Karpas-422 (cell line): Measurements from ENCODE around the gene PGD. TPM values are rescaled to one million over a fixed set of nuclear protein-coding genes. Genes with fewer than 3 reads are reported as not detected.

ENCODE experiments used
- DNase-seq: peaks from one replicate; pipeline ENCODE4 v3.0.0-alpha.2; 2015
- H2AFZ ChIP-seq: fragments of 200-600 bp; sonication (generic); 2 replicates; pipeline ENCODE4 v1.6.1; 2014; ENCODE audit warnings: antibody characterized with exemption, low read length, mixed read lengths
- H3K27ac ChIP-seq: fragments of 200-600 bp; sonication (generic); 2 replicates; pipeline ENCODE4 v1.5.1; 2014; ENCODE audit warnings: mild to moderate bottlenecking, low read length, moderate library complexity
- H3K27me3 ChIP-seq: fragments of 200-600 bp; sonication (generic); 2 replicates; pipeline ENCODE4 v1.6.1; 2014; ENCODE audit warnings: low read length, mixed read lengths
- H3K36me3 ChIP-seq: fragments of 200-600 bp; sonication (generic); 2 replicates; pipeline ENCODE4 v1.6.1; 2014; ENCODE audit warnings: low read length, mixed read lengths; ENCODE audit not compliant: insufficient read depth
- H3K4me1 ChIP-seq: fragments of 200-600 bp; sonication (generic); 2 replicates; pipeline ENCODE4 v1.6.1; 2014; ENCODE audit warnings: mild to moderate bottlenecking, low read length, mixed read lengths
- H3K4me2 ChIP-seq: fragments of 200-600 bp; sonication (generic); 2 replicates; pipeline ENCODE4 v1.6.1; 2014; ENCODE audit warnings: low read length, low read depth, mild to moderate bottlenecking; ENCODE audit not compliant: poor library complexity, severe bottlenecking
- H3K4me3 ChIP-seq: fragments of 200-600 bp; sonication (generic); 2 replicates; pipeline ENCODE4 v1.5.1; 2014; ENCODE audit warnings: mild to moderate bottlenecking, antibody characterized with exemption, low read length, mixed read lengths
- H3K79me2 ChIP-seq: fragments of 200-600 bp; sonication (generic); 2 replicates; pipeline ENCODE4 v1.6.1; 2014; ENCODE audit warnings: mild to moderate bottlenecking, low read length, mixed read lengths
- H3K9ac ChIP-seq: fragments of 200-600 bp; sonication (generic); 2 replicates; pipeline ENCODE4 v1.6.0; 2014; ENCODE audit warnings: low read length
- H3K9me2 ChIP-seq: fragments of 200-600 bp; sonication (generic), shearing (Covaris generic); replicated peaks from 2 replicates; pipeline ENCODE4 v1.6.0; 2014; ENCODE audit warnings: mild to moderate bottlenecking, low read length, moderate library complexity; ENCODE audit not compliant: insufficient read depth
- H3K9me3 ChIP-seq: fragments of 300-700, 200-600 bp; sonication (generic); 2 replicates; pipeline ENCODE4 v1.6.1; 2014; ENCODE audit warnings: low read length, mixed read lengths
- H4K20me1 ChIP-seq: fragments of 200-600 bp; sonication (generic); 2 replicates; pipeline ENCODE4 v1.6.1; 2014; ENCODE audit warnings: mild to moderate bottlenecking, antibody characterized with exemption, low read length, low read depth; ENCODE audit not compliant: insufficient read depth
- total RNA-seq: library from RNA; depleted of rRNA; stranded (reverse); fragments of >200 nt; shearing (Covaris generic); gene quantifications from 2 replicates; pipeline ENCODE4 v1.2.3, GENCODE V29; 2014; ENCODE audit warnings: low replicate concordance

PGD gene
- total RNA-seq, 1 experiment from 2014 or later, result 65.3 TPM

DNA sequence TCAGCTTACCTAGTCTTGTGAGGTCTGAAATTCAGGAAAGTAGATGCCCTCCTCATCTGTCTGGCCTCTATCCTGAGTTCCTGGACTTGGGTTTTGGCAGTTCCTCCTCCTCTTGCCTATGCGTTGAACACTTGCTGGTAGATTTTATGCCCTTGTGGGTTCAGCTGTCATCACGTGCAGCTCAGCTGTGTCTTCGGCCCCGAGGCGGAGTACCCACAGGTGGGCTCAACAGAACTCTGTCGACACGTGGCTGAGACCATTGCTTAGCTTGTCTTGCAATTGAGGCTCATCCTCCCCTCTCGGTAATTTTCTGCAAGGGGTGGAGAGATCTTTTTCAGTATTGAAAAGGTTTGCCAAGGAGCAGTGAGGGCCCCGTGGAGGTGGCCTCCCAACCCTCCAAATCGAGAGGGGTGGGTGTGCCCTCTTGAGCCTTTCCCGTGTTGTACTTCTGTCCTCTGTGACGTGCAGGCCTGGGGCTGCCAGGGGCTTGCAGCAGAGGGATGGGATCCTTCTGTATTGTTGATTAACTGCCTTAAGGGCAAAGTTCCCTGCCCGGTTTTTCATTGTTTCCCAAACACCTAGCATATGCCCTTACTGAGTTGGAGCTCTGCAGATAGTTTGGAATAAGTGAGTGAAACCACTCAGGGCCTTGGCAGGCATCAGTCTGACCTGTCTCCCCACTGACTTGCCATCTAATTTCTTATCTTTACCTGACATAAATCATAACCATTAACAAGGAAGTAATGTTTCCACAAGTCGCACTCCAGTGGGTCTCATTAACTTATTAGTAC, 34.2 kb downstream of the PGD start:
- Histone ChIP-seq H3K27ac (no peak overlapping the region), H3K36me3 (no peaks in the 10 kb centered on the region), H3K9me2 (no peaks in the 10 kb centered on the region), H3K79me2 (peaks cover 42% of the 10 kb centered on the region), H3K27me3 (no peaks in the 10 kb centered on the region; the same call in 1 of the 2 replicates), H3K4me1 (peaks cover 40% of the 10 kb centered on the region), H2AFZ (0 out of 2 replicates have a peak overlapping the region, but pooled peaks have one; percentile 74), H3K9me3 (no peaks in the 10 kb centered on the region), H4K20me1 (no peaks in the 10 kb centered on the region), H3K9ac (peak overlapping the region; percentile 15; the same call in 1 of the 2 replicates), H3K4me2 (peak overlapping the region; percentile 86), H3K4me3 (no peak overlapping the region)
- DNase-seq, result peak; percentile 15

DNA sequence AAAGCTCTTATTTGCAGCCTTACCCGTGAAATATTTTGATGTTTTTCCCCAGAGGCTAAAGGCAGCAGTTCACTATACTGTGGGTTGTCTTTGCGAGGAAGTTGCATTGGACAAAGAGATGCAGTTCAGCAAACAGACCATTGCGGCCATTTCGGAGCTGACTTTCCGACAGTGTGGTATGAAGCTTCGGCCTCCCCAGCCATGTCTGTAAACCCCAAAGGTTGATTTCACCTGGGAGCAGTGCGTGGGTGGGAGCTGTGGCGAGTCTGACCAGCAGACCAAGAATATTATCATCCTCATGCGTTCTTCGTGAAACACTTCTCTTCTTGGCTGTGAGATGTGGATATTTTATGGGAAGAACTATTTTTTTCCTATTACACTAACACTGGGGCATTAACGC, 34.9 kb downstream of the PGD start:
- H3K27ac ChIP-seq, result no peak overlapping the region; the same call in 1 of the 2 replicates
- DNase-seq, result peak; percentile 44
- H2AFZ ChIP-seq, result peak overlapping the region; percentile 74; the same call in 1 of the 2 replicates
- H3K79me2 ChIP-seq, result peaks cover 42% of the 10 kb centered on the region
- no peaks in the 10 kb centered on the region for H3K9me3 ChIP-seq
- H3K36me3 ChIP-seq, result no peaks in the 10 kb centered on the region
- no peaks in the 10 kb centered on the region; the same call in 1 of the 2 replicates for H3K27me3 ChIP-seq
- H3K4me2 ChIP-seq, result peak overlapping the region; percentile 86
- no peak overlapping the region for H3K4me3 ChIP-seq
- H4K20me1 ChIP-seq, result no peaks in the 10 kb centered on the region
- no peaks in the 10 kb centered on the region for H3K9me2 ChIP-seq
- H3K4me1 ChIP-seq, result peaks cover 40% of the 10 kb centered on the region
- peak overlapping the region; percentile 15; the same call in 1 of the 2 replicates for H3K9ac ChIP-seq

DNA sequence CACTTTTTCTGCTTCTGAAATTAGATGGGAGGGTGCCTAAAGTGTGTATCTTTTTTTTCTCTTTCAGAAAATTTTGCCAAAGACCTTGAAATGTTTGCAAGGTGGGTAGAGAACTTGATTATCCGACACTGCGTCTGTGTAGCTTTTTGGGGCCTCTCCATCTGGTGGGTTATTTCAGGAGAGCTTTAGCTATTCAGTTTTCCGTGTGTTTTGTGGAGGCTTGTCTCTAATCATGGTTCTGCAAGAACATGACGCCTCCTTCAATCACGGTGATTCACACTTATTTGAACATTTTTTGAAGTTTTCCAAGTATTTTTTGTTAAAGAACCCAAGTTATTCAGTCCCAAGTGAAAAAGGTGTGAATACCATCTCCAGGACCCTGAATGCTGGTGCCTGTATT, 35.7 kb downstream of the PGD start:
- Histone ChIP-seq H3K9me3 (no peaks in the 10 kb centered on the region), H3K27me3 (no peaks in the 10 kb centered on the region), H3K27ac (no peak overlapping the region), H2AFZ (no peak overlapping the region), H3K9ac (no peak overlapping the region), H3K36me3 (no peaks in the 10 kb centered on the region), H3K4me3 (no peak overlapping the region), H4K20me1 (no peaks in the 10 kb centered on the region), H3K79me2 (peaks cover 42% of the 10 kb centered on the region), H3K4me1 (peaks cover 37% of the 10 kb centered on the region), H3K9me2 (no peaks in the 10 kb centered on the region), H3K4me2 (no peak overlapping the region)
- DNase-seq, result no peak

DNA sequence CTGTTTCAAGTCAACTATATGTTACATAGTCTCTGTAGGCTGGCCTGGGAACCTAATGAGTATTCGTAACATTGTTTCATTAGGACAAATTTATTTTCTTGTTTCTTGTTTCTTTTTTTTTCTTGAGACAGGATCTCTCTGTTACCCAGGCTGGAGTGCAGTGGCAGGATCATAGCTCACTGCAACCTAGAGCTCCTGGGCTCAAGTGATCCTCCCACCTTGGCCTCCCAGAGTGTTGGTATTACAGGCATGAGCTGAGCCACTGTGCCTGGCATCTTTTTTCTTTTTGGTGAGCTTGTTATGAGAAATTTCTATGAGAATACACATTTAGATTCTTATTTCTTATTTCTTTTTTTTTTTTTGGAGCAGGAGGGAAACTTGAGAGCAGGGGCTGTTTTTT, 38.2 kb downstream of the PGD start:
- H4K20me1 ChIP-seq, result no peaks in the 10 kb centered on the region
- H3K9ac ChIP-seq, result no peak overlapping the region
- peaks cover 22% of the 10 kb centered on the region for H3K4me1 ChIP-seq
- H2AFZ ChIP-seq, result no peak overlapping the region
- no peaks in the 10 kb centered on the region for H3K9me3 ChIP-seq
- no peak overlapping the region for H3K4me3 ChIP-seq
- H3K36me3 ChIP-seq, result no peaks in the 10 kb centered on the region
- DNase-seq, result peak; percentile 24
- H3K27ac ChIP-seq, result no peak overlapping the region
- peaks cover 31% of the 10 kb centered on the region for H3K79me2 ChIP-seq
- H3K9me2 ChIP-seq, result no peaks in the 10 kb centered on the region
- no peaks in the 10 kb centered on the region for H3K27me3 ChIP-seq
- no peak overlapping the region for H3K4me2 ChIP-seq

DNA sequence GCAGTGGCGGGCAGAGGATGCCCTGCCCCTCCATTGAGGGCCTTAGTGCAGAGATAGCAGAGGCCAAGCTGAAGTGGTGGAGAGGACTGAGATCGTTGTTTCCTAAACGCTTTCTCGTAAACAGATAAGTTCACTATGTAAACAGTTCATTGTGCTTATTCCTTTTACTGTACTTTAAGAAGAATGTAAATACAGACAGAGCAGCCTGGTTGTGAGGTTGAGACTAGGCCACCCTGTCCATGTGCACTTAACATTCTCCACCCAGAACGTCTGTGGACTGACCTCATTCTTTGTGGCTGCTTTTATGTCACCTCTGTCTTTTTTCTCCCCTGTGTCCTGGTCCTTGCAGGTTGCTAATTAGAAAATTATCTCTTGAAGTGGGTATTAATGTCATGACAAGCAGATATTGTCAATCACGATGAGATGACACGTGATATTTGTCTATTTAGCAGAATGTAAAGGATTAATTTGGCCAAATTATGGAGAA, 39.9 kb downstream of the PGD start:
- no peak overlapping the region for H3K4me3 ChIP-seq
- H3K36me3 ChIP-seq, result no peaks in the 10 kb centered on the region
- H3K4me2 ChIP-seq, result no peak overlapping the region
- no peaks in the 10 kb centered on the region for H4K20me1 ChIP-seq
- no peaks in the 10 kb centered on the region for H3K9me2 ChIP-seq
- no peaks in the 10 kb centered on the region for H3K9me3 ChIP-seq
- no peak for DNase-seq
- peaks cover 6% of the 10 kb centered on the region for H3K4me1 ChIP-seq
- no peaks in the 10 kb centered on the region for H3K27me3 ChIP-seq
- H2AFZ ChIP-seq, result no peak overlapping the region
- no peak overlapping the region for H3K27ac ChIP-seq
- peaks cover 15% of the 10 kb centered on the region for H3K79me2 ChIP-seq
- H3K9ac ChIP-seq, result no peak overlapping the region

DNA sequence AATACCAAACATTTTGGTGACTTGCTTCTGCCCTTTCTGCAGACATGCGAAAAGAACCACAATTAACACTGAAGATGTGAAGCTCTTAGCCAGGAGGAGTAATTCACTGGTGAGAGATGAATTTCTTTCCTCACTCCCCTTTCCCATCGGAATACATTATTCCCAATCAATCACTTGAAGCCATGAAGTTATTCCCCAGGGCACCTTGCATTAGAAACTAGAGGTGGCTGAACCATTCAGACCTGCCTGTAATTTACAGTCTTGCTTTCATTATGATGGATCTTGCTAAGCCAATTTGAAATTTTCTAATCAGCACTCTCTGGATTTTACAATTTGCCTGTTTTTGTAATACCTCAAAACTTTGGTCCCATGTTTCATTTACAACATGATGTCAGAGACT, 41.4 kb downstream of the PGD start:
- DNase-seq, result no peak

DNA sequence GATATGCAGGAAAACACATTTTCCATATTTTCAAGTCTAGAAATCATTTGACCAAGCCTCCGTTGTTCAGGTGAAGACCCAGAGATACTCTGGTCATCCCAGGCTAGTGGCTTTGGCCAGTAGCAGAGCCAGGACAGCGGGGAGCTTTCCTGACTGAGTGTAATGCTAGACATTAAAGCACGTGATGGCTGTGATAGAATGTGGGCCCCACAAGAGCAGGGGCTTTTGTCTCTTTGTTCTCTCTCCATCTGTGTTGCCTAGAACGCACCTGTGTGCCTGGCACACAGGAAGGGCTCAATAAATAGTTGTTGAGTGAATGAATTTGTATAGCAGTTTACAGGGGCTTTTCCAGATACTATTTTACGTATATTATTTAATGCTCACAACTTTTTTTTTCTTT, 41.9 kb downstream of the PGD start:
- no peak overlapping the region for H3K4me3 ChIP-seq
- H2AFZ ChIP-seq, result no peak overlapping the region
- H3K36me3 ChIP-seq, result no peaks in the 10 kb centered on the region
- H3K4me1 ChIP-seq, result no peaks in the 10 kb centered on the region
- no peaks in the 10 kb centered on the region for H3K9me3 ChIP-seq
- H3K27me3 ChIP-seq, result no peaks in the 10 kb centered on the region
- no peak overlapping the region for H3K27ac ChIP-seq
- H4K20me1 ChIP-seq, result no peaks in the 10 kb centered on the region
- no peaks in the 10 kb centered on the region for H3K9me2 ChIP-seq
- 0 out of 2 replicates have a peak, but pooled peaks cover 4% of the 10 kb centered on the region for H3K79me2 ChIP-seq
- no peak overlapping the region for H3K4me2 ChIP-seq
- DNase-seq, result no peak
- H3K9ac ChIP-seq, result no peak overlapping the region

More for the DNA sequence above, 41.4 kb downstream of the PGD start:
- H2AFZ ChIP-seq, result no peak overlapping the region
- H4K20me1 ChIP-seq, result no peaks in the 10 kb centered on the region
- no peaks in the 10 kb centered on the region for H3K9me2 ChIP-seq
- 0 out of 2 replicates have a peak, but pooled peaks cover 4% of the 10 kb centered on the region for H3K79me2 ChIP-seq
- H3K4me1 ChIP-seq, result no peaks in the 10 kb centered on the region
- H3K27ac ChIP-seq, result no peak overlapping the region
- no peaks in the 10 kb centered on the region for H3K9me3 ChIP-seq
- H3K4me3 ChIP-seq, result no peak overlapping the region
- H3K27me3 ChIP-seq, result no peaks in the 10 kb centered on the region
- H3K4me2 ChIP-seq, result no peak overlapping the region
- no peaks in the 10 kb centered on the region for H3K36me3 ChIP-seq
- no peak overlapping the region for H3K9ac ChIP-seq

DNA sequence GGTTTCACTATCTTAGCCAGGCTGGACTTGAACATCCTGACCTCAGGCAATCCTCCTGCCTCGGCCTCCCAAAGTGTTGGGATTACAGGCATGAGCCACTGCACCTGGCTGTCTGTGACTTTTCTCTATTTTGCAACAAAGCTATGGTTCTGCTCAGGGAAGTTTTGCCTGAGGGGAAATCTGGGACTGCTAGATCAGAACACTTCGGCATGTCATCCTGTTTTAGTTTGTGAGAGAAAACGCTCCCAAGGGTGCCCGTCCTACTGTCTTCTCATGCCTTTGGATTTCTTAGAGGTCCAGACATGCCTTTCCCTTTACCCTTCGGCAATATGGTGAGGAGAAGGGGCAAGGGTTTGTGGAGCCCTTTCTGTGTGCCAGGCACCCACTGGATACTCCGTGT, 45.4 kb downstream of the PGD start:
- Histone ChIP-seq H3K36me3 (no peaks in the 10 kb centered on the region), H3K27ac (no peak overlapping the region), H3K9me2 (no peaks in the 10 kb centered on the region), H4K20me1 (no peaks in the 10 kb centered on the region), H3K4me2 (no peak overlapping the region), H3K9me3 (no peaks in the 10 kb centered on the region), H3K4me1 (no peaks in the 10 kb centered on the region), H2AFZ (no peak overlapping the region), H3K27me3 (no peaks in the 10 kb centered on the region), H3K4me3 (no peak overlapping the region), H3K79me2 (0 out of 2 replicates have a peak, but pooled peaks cover 4% of the 10 kb centered on the region), H3K9ac (no peak overlapping the region)
- no peak for DNase-seq
